A549 (cell line): Measurements from ENCODE around the gene C11orf86. TPM values are rescaled to one million over a fixed set of nuclear protein-coding genes. Genes with fewer than 3 reads are reported as not detected.
A peak's percentile ranks its signal among the peaks of the same experiment; 100 is the strongest.

Experiments
- ATAC-seq, 2 experiments: fragments of 200-7000 bp in 1 of 2; fragments of >200 bp in 1 of 2; cut with Nextera tagmentation in 1 of 2; cut with Tn5 transposase in 1 of 2; 3 replicates each; pipeline versions ENCODE4 v1.8.0 to v1.9.1; 2018 to 2020; ENCODE audit warnings: mild to moderate bottlenecking in 1 of 2, moderate library complexity in 1 of 2
- CTCF ChIA-PET: fragments of 300-600 bp; sonication (Branson Sonifier 250); formaldehyde crosslinking; extraction: SDS; loops from one replicate; lab custom pipeline; 2021; ENCODE audit warnings: antibody characterized with exemption, inconsistent platforms; lab: Yijun Ruan, JAX
- POLR2A ChIA-PET: fragments of 350-600 bp; formaldehyde crosslinking; extraction: SDS; loops from one replicate; lab custom pipeline; 2021; ENCODE audit warnings: antibody characterized with exemption, inconsistent platforms; lab: Yijun Ruan, JAX
- DNase-seq, 2 experiments: peaks; one replicate each; pipeline versions ENCODE4 v3.0.0 to v3.0.0-alpha.2; 2011 to 2016; ENCODE audit warnings: low read depth in 1 of 2, low spot score in 1 of 2
- FAIRE-seq: peaks from 2 replicates; lab custom pipeline; 2011; peaks lifted over from hg19 to GRCh38; lab: Jason Lieb, UNC
- H3K27ac ChIP-seq, 2 experiments: fragments of >200 bp; sonication (Bioruptor Twin); formaldehyde crosslinking; 3 replicates each; pipeline ENCODE4 v1.5.1; 2016 to 2017
- H3K4me1 ChIP-seq: fragments of >200 bp; sonication (Bioruptor Twin); formaldehyde crosslinking; 3 replicates; pipeline ENCODE4 v1.6.1; 2016
- H3K4me2 ChIP-seq: fragments of >200 bp; sonication (Bioruptor Twin); formaldehyde crosslinking; 3 replicates; pipeline ENCODE4 v1.6.1; 2016
- H3K4me3 ChIP-seq: fragments of >200 bp; sonication (Bioruptor Twin); formaldehyde crosslinking; 3 replicates; pipeline ENCODE4 v1.5.1; 2016
- H3K9me3 ChIP-seq: fragments of >200 bp; sonication (Bioruptor Twin); formaldehyde crosslinking; 3 replicates; pipeline ENCODE4 v1.6.1; 2016
- CBX2 ChIP-seq: fragments of 200-600 bp; sonication (generic); IDR thresholded peaks from 2 replicates; pipeline ENCODE4 v1.6.1; 2016; ENCODE audit warnings: low read depth, mild to moderate bottlenecking, borderline replicate concordance
- CBX8 ChIP-seq: fragments of 200-600 bp; sonication (generic); IDR thresholded peaks from 2 replicates; pipeline ENCODE4 v1.6.1; 2016
- CHD2 ChIP-seq: fragments of 150-350 bp; IDR thresholded peaks from 2 replicates; pipeline ENCODE4 v1.6.1; 2014; ENCODE audit warnings: low read length; ENCODE audit not compliant: partially characterized antibody
- CHD4 ChIP-seq: fragments of 200-600 bp; sonication (generic); IDR thresholded peaks from 2 replicates; pipeline ENCODE4 v1.6.1; 2016; ENCODE audit warnings: antibody characterized with exemption, mild to moderate bottlenecking, borderline replicate concordance
- EHMT2 ChIP-seq: fragments of 200-600 bp; sonication (generic); IDR thresholded peaks from 2 replicates; pipeline ENCODE4 v1.6.1; 2016; ENCODE audit warnings: antibody characterized with exemption, low read depth, mild to moderate bottlenecking, moderate library complexity
- ELK1 ChIP-seq: fragments of 150-350 bp; IDR thresholded peaks from 2 replicates; pipeline ENCODE4 v1.6.1; 2014; ENCODE audit warnings: low read depth, mild to moderate bottlenecking, low read length
- FOSB ChIP-seq: fragments of 250-450 bp; sonication (Bioruptor Pico); IDR thresholded peaks from 2 replicates; pipeline ENCODE4 v1.5.0; 2020; ENCODE audit warnings: mild to moderate bottlenecking, moderate library complexity
- FOXS1 ChIP-seq: fragments of 250-450 bp; sonication (Bioruptor Pico); IDR thresholded peaks from 2 replicates; pipeline ENCODE4 v1.5.0; 2020; ENCODE audit warnings: mild to moderate bottlenecking, moderate library complexity
- GATA3 ChIP-seq: IDR thresholded peaks from 2 replicates; pipeline ENCODE4 v1.6.1; 2012; ENCODE audit warnings: borderline replicate concordance
- HEYL ChIP-seq: fragments of 250-450 bp; sonication (Bioruptor Pico); IDR thresholded peaks from 2 replicates; pipeline ENCODE4 v1.8.0; 2021; ENCODE audit warnings: mild to moderate bottlenecking, moderate library complexity
- HOXA7 ChIP-seq: fragments of 250-450 bp; sonication (Bioruptor Pico); IDR thresholded peaks from 2 replicates; pipeline ENCODE4 v1.5.0; 2020; ENCODE audit warnings: mild to moderate bottlenecking, moderate library complexity
- HOXB13 ChIP-seq: fragments of 250-450 bp; sonication (Bioruptor Pico); IDR thresholded peaks from 2 replicates; pipeline ENCODE4 v1.5.0; 2020; ENCODE audit warnings: low read depth, mild to moderate bottlenecking, moderate library complexity
- JUN ChIP-seq, 2 experiments: fragments of >200 bp; sonication (Bioruptor Twin); formaldehyde crosslinking; IDR thresholded peaks; 2 replicates in 1 of 2; 3 replicates in 1 of 2; pipeline ENCODE4 v1.6.1; 2016 to 2017
- JUNB ChIP-seq: fragments of >200 bp; sonication (Bioruptor Twin); formaldehyde crosslinking; IDR thresholded peaks from 2 replicates; pipeline ENCODE4 v1.6.1; 2016
- KDM5A ChIP-seq: fragments of 200-600 bp; sonication (generic); IDR thresholded peaks from 2 replicates; pipeline ENCODE4 v1.6.1; 2016; ENCODE audit warnings: antibody characterized with exemption, mild to moderate bottlenecking
- NPAS2 ChIP-seq: fragments of 250-450 bp; sonication (Bioruptor Pico); IDR thresholded peaks from 2 replicates; pipeline ENCODE4 v1.8.0; 2022; ENCODE audit warnings: mild to moderate bottlenecking, moderate library complexity, borderline replicate concordance
- RCOR1 ChIP-seq: fragments of 150-350 bp; IDR thresholded peaks from 2 replicates; pipeline ENCODE4 v1.6.1; 2014; ENCODE audit warnings: antibody characterized with exemption, low read length, low read depth
- REST ChIP-seq: fragments of 200-600 bp; sonication (generic); IDR thresholded peaks from 2 replicates; pipeline ENCODE4 v1.6.1; 2016; ENCODE audit warnings: antibody characterized with exemption, mild to moderate bottlenecking, moderate library complexity
- RFX5 ChIP-seq: fragments of 450-650 bp; IDR thresholded peaks from 2 replicates; pipeline ENCODE4 v1.7.1; 2014; ENCODE audit warnings: antibody characterized with exemption, mild to moderate bottlenecking, moderate library complexity
- SMC3 ChIP-seq: fragments of >200 bp; sonication (Bioruptor Twin); formaldehyde crosslinking; IDR thresholded peaks from 3 replicates; pipeline ENCODE4 v1.6.1; 2018; ENCODE audit warnings: inconsistent platforms
- SREBF2 ChIP-seq: fragments of 450-650 bp; IDR thresholded peaks from 2 replicates; pipeline ENCODE4 v1.6.1; 2014; ENCODE audit warnings: mild to moderate bottlenecking, moderate library complexity
- TFCP2L1 ChIP-seq: fragments of 250-450 bp; sonication (Bioruptor Pico); IDR thresholded peaks from 2 replicates; pipeline ENCODE4 v1.5.0; 2021; ENCODE audit warnings: mild to moderate bottlenecking
- TP53 ChIP-seq: fragments of 250-450 bp; sonication (Bioruptor Pico); IDR thresholded peaks from 2 replicates; pipeline ENCODE4 v1.5.0; 2021; ENCODE audit warnings: mild to moderate bottlenecking, moderate library complexity
- ZSCAN20 ChIP-seq: fragments of 250-450 bp; sonication (Bioruptor Pico); IDR thresholded peaks from 2 replicates; pipeline ENCODE4 v1.8.0; 2022; ENCODE audit warnings: mild to moderate bottlenecking, moderate library complexity
- WGBS: methylation state at CpG from one replicate; pipeline ENCODE4 v1.1.6; 2017; ENCODE audit errors: missing lambda C conversion rate; 5-methylcytosine and 5-hydroxymethylcytosine counted together
- polyA plus RNA-seq, 4 experiments: library from polyadenylated mRNA; depleted of rRNA in 3 of 4; stranded (reverse); fragments of >200 nt; fragmentation: RNase III in 1 of 4; extraction: RNeasy Plus Mini Kit Qiagen cat#74134 plus additional on column Dnase treatment in 1 of 4; gene quantifications; 2 replicates in 3 of 4; 3 replicates in 1 of 4; pipeline ENCODE4 v1.2.3, GENCODE V29; 2011 to 2017
- TF ChIP-seq, protein P1 (sequence below): fragments of 250-450 bp; sonication (Bioruptor Pico); IDR thresholded peaks from 2 replicates; pipeline ENCODE4 v1.5.0; 2020; ENCODE audit warnings: low read depth, mild to moderate bottlenecking, moderate library complexity
- TF ChIP-seq, protein P2 (sequence below): IDR thresholded peaks from 2 replicates; pipeline ENCODE4 v1.6.1; 2012; ENCODE audit warnings: low read depth, borderline replicate concordance
- TF ChIP-seq, protein P3 (sequence below): IDR thresholded peaks from 2 replicates; pipeline ENCODE4 v1.6.1; 2012

C11orf86 gene
- polyA plus RNA-seq, 2 of the 4 experiments (the other 2 are of a cell fraction) = 9.3 to 56.4 TPM

GRCh38 chr11:66951135-66951534, 24.0 kb upstream of the C11orf86 start:
- ChIA-PET POLR2A (interaction anchor here (0.9 kb wide), 1 partner anchor 108 kb away, joined by 3 read pairs; the partner anchor contains the start of gene RCE1), CTCF (interaction anchor here (1.3 to 4.4 kb wide), 5 partner anchors 14 to 68 kb away, joined by 4 to 19 read pairs (median 4); partner anchors contain the start of gene C11orf86)
- Histone ChIP-seq H3K9me3 (no peaks in the 10 kb centered on the region), H3K4me3 (no peak overlapping the region), H3K27ac (peak overlapping the region; percentile 88), H3K4me1 (peaks cover 63% of the 10 kb centered on the region), H3K4me2 (peak overlapping the region; percentile 67)
- 97% methylated on average over 10 of the region's 10 CpGs for WGBS
- TF ChIP-seq FOSB (CRISPR knock-in tag) (no peak), ELK1 (no peak), HOXB13 (CRISPR knock-in tag) (no peak), TP53 (CRISPR knock-in tag) (no peak), SREBF2 (no peak)
- TF ChIP-seq, protein P1, sequence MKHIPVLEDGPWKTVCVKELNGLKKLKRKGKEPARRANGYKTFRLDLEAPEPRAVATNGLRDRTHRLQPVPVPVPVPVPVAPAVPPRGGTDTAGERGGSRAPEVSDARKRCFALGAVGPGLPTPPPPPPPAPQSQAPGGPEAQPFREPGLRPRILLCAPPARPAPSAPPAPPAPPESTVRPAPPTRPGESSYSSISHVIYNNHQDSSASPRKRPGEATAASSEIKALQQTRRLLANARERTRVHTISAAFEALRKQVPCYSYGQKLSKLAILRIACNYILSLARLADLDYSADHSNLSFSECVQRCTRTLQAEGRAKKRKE (CRISPR knock-in tag) = no peak
- DNase-seq = no peak
- peak; percentile 20 to 33; a peak in 3 of 6 replicates for ATAC-seq
- no peak for FAIRE-seq

DNA sequence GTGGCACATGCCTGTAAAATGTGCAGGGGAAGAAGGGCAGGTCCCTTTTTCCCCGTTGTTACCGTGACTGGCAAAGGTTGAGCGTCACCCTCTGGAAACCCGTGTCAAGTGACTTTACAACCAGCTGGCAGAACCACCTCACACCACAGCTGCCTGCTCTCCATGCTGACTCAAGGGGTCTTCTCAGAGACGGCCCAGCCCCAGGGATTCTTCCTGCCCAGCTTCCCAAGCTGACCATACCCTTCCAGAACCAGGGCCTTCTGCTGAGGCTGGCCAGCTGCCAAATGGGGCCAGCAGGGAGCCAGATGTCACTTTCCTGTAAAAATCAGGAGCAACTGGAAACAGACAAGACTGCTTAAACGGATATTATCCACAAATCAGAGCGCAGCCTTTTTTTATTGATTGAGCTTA, 23.2 kb upstream of the C11orf86 start:
- Histone ChIP-seq H3K4me1 (peaks cover 69% of the 10 kb centered on the region), H3K27ac (peak overlapping the region; percentile 62 to 88), H3K9me3 (no peaks in the 10 kb centered on the region), H3K4me2 (0 out of 3 replicates have a peak overlapping the region, but pooled peaks have one; percentile 19), H3K4me3 (no peak overlapping the region)
- FAIRE-seq (no peak), ATAC-seq (no peak), DNase-seq (no peak)
- 71% methylated on average over 7 of the region's 7 CpGs for WGBS
- POLR2A ChIA-PET = no interaction called here
- CTCF ChIA-PET = interaction anchor here (0.6 to 2.2 kb wide), 7 partner anchors 11 to 513 kb away, joined by 4 to 12 read pairs (median 5); partner anchors contain the start of genes C11orf86 and MRPL11
- TF ChIP-seq CBX2 (no peak), HEYL (CRISPR knock-in tag) (no peak), JUNB (no peak), CHD2 (no peak), JUN (IDR thresholded peaks at IDR 0.05) (no peak), CBX8 (no peak), TFCP2L1 (CRISPR knock-in tag) (no peak), RCOR1 (no peak), FOSB (CRISPR knock-in tag) (no peak), FOXS1 (CRISPR knock-in tag) (no peak), ZSCAN20 (no peak), CHD4 (no peak), GATA3 (no peak)
- TF ChIP-seq, protein P2, sequence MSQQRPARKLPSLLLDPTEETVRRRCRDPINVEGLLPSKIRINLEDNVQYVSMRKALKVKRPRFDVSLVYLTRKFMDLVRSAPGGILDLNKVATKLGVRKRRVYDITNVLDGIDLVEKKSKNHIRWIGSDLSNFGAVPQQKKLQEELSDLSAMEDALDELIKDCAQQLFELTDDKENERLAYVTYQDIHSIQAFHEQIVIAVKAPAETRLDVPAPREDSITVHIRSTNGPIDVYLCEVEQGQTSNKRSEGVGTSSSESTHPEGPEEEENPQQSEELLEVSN = no peak
- TF ChIP-seq, protein P3, sequence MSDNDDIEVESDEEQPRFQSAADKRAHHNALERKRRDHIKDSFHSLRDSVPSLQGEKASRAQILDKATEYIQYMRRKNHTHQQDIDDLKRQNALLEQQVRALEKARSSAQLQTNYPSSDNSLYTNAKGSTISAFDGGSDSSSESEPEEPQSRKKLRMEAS = no peak
- TF ChIP-seq, all 56 proteins: peak for 0

DNA sequence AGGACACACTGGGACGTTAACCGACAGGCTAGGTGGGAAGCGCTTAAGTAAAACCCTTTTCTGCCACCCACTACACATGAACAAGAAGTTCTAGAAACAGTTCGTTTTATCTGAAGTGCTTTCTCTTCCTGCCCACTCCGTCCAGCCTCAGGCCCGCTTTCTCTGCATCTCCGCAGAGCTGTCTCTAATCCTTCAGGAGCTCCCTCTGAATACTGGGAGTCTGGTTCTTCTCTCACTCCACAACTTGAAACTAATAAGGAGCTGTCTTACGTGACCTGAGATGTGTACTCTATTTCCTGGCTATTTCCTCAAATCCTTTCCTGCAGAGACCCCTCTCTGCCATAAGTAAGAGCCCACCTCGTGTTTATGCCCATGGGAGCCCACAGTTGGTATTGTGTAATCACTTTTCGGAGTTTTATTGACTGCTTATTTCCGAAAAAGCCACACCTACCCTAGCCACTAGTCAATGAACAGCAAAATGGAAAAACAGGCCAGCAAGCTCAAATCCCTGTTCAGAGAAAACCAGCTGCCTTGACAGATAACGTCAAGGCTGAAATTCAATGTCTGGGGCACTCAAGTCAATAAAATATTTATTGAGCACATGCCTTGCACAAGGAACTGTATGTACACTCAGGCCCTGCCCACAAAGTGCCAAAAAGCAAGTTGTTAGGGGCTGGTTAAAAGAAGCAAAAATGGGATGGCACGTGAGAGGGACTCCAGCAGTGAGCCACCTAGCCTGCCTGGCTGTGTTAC, 21.8 kb upstream of the C11orf86 start:
- Histone ChIP-seq H3K9me3 (no peaks in the 10 kb centered on the region), H3K4me3 (no peak overlapping the region), H3K27ac (peak overlapping the region in 1 of 2 experiments; percentile 88; a peak in 3 of 6 replicates), H3K4me2 (no peak overlapping the region), H3K4me1 (peaks cover 66% of the 10 kb centered on the region)
- no peak for DNase-seq
- ChIA-PET CTCF (interaction anchor here (1.0 to 1.8 kb wide), 4 partner anchors 12 to 69 kb away, joined by 3 to 7 read pairs (median 4); partner anchors contain the start of gene C11orf86), POLR2A (no interaction called here)
- ATAC-seq = no peak
- FAIRE-seq = no peak
- TF ChIP-seq EHMT2 (no peak), RFX5 (no peak), SMC3 (no peak), KDM5A (no peak), NPAS2 (no peak), FOXS1 (CRISPR knock-in tag) (no peak), CBX8 (no peak), REST (no peak), HOXA7 (CRISPR knock-in tag) (no peak)
- 86% methylated on average over 13 of the region's 13 CpGs for WGBS
